Measurements from ENCODE around the gene COL6A1.

GRCh38 chr21:45987121-45987711, 5.6 kb downstream of the COL6A1 start:
- no peak for TF ChIP-seq MXI1 (conservative IDR thresholded peaks at IDR 0.05; ENCODE audit: poor library complexity, severe bottlenecking)
- TF ChIP-seq, protein P1, sequence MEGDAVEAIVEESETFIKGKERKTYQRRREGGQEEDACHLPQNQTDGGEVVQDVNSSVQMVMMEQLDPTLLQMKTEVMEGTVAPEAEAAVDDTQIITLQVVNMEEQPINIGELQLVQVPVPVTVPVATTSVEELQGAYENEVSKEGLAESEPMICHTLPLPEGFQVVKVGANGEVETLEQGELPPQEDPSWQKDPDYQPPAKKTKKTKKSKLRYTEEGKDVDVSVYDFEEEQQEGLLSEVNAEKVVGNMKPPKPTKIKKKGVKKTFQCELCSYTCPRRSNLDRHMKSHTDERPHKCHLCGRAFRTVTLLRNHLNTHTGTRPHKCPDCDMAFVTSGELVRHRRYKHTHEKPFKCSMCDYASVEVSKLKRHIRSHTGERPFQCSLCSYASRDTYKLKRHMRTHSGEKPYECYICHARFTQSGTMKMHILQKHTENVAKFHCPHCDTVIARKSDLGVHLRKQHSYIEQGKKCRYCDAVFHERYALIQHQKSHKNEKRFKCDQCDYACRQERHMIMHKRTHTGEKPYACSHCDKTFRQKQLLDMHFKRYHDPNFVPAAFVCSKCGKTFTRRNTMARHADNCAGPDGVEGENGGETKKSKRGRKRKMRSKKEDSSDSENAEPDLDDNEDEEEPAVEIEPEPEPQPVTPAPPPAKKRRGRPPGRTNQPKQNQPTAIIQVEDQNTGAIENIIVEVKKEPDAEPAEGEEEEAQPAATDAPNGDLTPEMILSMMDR (IDR thresholded peaks at IDR 0.05; ENCODE audit: poor library complexity, severe bottlenecking): no peak
- TF ChIP-seq TAF1 (IDR thresholded peaks at IDR 0.05; ENCODE audit: low read depth): no peak
- no peak for TF ChIP-seq POLR2AphosphoS5 (IDR thresholded peaks at IDR 0.05)
- no peak for TF ChIP-seq SMC3 (conservative IDR thresholded peaks at IDR 0.05; ENCODE audit: poor library complexity)
- TF ChIP-seq, protein P2, sequence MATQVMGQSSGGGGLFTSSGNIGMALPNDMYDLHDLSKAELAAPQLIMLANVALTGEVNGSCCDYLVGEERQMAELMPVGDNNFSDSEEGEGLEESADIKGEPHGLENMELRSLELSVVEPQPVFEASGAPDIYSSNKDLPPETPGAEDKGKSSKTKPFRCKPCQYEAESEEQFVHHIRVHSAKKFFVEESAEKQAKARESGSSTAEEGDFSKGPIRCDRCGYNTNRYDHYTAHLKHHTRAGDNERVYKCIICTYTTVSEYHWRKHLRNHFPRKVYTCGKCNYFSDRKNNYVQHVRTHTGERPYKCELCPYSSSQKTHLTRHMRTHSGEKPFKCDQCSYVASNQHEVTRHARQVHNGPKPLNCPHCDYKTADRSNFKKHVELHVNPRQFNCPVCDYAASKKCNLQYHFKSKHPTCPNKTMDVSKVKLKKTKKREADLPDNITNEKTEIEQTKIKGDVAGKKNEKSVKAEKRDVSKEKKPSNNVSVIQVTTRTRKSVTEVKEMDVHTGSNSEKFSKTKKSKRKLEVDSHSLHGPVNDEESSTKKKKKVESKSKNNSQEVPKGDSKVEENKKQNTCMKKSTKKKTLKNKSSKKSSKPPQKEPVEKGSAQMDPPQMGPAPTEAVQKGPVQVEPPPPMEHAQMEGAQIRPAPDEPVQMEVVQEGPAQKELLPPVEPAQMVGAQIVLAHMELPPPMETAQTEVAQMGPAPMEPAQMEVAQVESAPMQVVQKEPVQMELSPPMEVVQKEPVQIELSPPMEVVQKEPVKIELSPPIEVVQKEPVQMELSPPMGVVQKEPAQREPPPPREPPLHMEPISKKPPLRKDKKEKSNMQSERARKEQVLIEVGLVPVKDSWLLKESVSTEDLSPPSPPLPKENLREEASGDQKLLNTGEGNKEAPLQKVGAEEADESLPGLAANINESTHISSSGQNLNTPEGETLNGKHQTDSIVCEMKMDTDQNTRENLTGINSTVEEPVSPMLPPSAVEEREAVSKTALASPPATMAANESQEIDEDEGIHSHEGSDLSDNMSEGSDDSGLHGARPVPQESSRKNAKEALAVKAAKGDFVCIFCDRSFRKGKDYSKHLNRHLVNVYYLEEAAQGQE (IDR thresholded peaks at IDR 0.05; ENCODE audit: borderline replicate concordance): no peak
- no peak for TF ChIP-seq EZH2 (IDR thresholded peaks at IDR 0.05; ENCODE audit: borderline replicate concordance, insufficient read depth, low read length, poor library complexity, severe bottlenecking)
- TF ChIP-seq EP300 (conservative IDR thresholded peaks at IDR 0.05; ENCODE audit: poor library complexity, severe bottlenecking): no peak
- no peak for TF ChIP-seq RAD21 (conservative IDR thresholded peaks at IDR 0.05)

All from neural cell (in vitro differentiated cells).